C4-2B (cell line): ENCODE results near the gene SLC33A1.
"Not testable (repeated sequence)": the region's sequence is repeated elsewhere in the genome, so short reads cannot be mapped to it uniquely, and the experiment has no call there.

Experiments
- ZFX ChIP-seq: fragments of 450-650 bp; IDR thresholded peaks from 2 replicates; pipeline ENCODE4 v1.6.1; 2017
- TF ChIP-seq, protein P1 (sequence below): fragments of 450-650 bp; conservative IDR thresholded peaks from 2 replicates; pipeline ENCODE4 v1.5.1; 2017; ENCODE audit warnings: mild to moderate bottlenecking

DNA sequence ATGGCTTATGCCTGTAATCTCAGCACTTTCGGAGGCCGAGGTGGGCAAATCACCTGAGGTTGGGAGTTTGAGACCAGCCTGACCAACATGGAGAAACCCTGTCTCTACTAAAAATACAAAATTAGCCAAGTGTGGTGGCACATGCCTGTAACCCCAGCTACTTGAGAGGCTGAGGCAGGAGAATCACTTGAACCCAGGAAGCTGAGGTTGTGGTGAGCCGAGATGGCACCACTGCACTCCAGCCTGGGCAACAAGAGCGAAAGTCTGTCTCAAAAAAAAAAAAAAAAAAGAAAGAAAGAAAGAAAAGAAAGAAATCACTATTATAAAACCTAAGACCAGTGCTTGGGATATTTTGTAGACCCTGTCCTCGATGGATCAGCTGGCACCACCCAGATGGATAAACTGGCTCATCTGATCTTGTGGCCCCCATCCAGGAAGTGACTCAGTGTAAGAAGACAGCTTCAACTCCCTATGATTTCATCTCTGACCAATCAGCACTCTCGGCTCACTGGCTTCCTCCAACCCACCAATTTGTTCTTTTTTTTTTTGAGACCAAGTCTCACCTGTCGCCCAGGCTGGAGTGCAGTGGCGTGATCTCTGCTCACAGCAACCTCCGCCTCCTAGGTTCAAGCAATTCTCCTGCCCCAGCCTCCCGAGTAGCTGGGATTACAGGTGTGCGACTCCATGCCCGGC, 8.2 kb upstream of the SLC33A1 start:
- TF ChIP-seq, protein P1, sequence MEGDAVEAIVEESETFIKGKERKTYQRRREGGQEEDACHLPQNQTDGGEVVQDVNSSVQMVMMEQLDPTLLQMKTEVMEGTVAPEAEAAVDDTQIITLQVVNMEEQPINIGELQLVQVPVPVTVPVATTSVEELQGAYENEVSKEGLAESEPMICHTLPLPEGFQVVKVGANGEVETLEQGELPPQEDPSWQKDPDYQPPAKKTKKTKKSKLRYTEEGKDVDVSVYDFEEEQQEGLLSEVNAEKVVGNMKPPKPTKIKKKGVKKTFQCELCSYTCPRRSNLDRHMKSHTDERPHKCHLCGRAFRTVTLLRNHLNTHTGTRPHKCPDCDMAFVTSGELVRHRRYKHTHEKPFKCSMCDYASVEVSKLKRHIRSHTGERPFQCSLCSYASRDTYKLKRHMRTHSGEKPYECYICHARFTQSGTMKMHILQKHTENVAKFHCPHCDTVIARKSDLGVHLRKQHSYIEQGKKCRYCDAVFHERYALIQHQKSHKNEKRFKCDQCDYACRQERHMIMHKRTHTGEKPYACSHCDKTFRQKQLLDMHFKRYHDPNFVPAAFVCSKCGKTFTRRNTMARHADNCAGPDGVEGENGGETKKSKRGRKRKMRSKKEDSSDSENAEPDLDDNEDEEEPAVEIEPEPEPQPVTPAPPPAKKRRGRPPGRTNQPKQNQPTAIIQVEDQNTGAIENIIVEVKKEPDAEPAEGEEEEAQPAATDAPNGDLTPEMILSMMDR = not testable (repeated sequence)
- TF ChIP-seq ZFX = not testable (repeated sequence)
